Femur (tissue), 1 donor: ENCODE data around the gene PATL1.
"Not testable (repeated sequence)": the region's sequence is repeated elsewhere in the genome, so short reads cannot be mapped to it uniquely, and the experiment has no call there.

Experiments
- DNase-seq: peaks from one replicate; pipeline ENCODE4 v3.0.0-alpha.2; 2017

PATL1 gene

GRCh38 chr11:59668950-59669610 lies at the start of gene PATL1:
Gene PATL1, minus strand, starts transcription at chr11:59669037. Its CDS starts 142 bp downstream, at chr11:59668895.
- DNase-seq, result peak; percentile 100

GRCh38 chr11:59716051-59716450 lies 47.2 kb upstream of the PATL1 start:
- DNase-seq, result no peak

- DNase-seq, result no peak
These were observed 44.9 kb upstream of the PATL1 start, which contains the start of gene OR10V1 for GRCh38 chr11:59713745-59714144. Gene OR10V1, minus strand, starts transcription at chr11:59713845. Its CDS starts 0 bp downstream, at chr11:59713845.

- no peak for DNase-seq
These were observed 41.5 kb upstream of the PATL1 start for GRCh38 chr11:59710136-59710847.

- DNase-seq, result no peak
These were observed 39.7 kb upstream of the PATL1 start for GRCh38 chr11:59708537-59708936.

- no peak for DNase-seq
These were observed 38.5 kb upstream of the PATL1 start for GRCh38 chr11:59707371-59707770.

- DNase-seq, result no peak
These were observed 37.9 kb upstream of the PATL1 start for GRCh38 chr11:59706518-59707285.

- DNase-seq, result no peak
These were observed 36.5 kb upstream of the PATL1 start for GRCh38 chr11:59705294-59705693.

GRCh38 chr11:59703515-59703914 lies 34.7 kb upstream of the PATL1 start:
- DNase-seq, result not testable (repeated sequence)

- not testable (repeated sequence) for DNase-seq
These were observed 31.3 kb upstream of the PATL1 start for GRCh38 chr11:59700157-59700556.

- no peak for DNase-seq
These were observed 29.7 kb upstream of the PATL1 start for GRCh38 chr11:59698506-59698905.

GRCh38 chr11:59692915-59693314 lies 24.1 kb upstream of the PATL1 start:
- DNase-seq, result no peak

- DNase-seq, result no peak
These were observed 22.3 kb upstream of the PATL1 start for GRCh38 chr11:59691156-59691555.

GRCh38 chr11:59689015-59689414 lies 20.2 kb upstream of the PATL1 start:
- no peak for DNase-seq

- not testable (repeated sequence) for DNase-seq
These were observed 12.5 kb upstream of the PATL1 start for GRCh38 chr11:59681260-59681725.

GRCh38 chr11:59680287-59681154 lies 11.7 kb upstream of the PATL1 start:
- DNase-seq, result peak; percentile 75

GRCh38 chr11:59679347-59679746 lies 10.5 kb upstream of the PATL1 start:
- no peak for DNase-seq

- no peak for DNase-seq
These were observed 10.0 kb upstream of the PATL1 start for GRCh38 chr11:59678813-59679165.

GRCh38 chr11:59678118-59678812 lies 9.4 kb upstream of the PATL1 start:
- no peak for DNase-seq

- DNase-seq, result no peak
These were observed 7.4 kb upstream of the PATL1 start for GRCh38 chr11:59676205-59676604.

- no peak for DNase-seq
These were observed 5.5 kb upstream of the PATL1 start for GRCh38 chr11:59674291-59674690.

GRCh38 chr11:59673291-59673690 lies 4.5 kb upstream of the PATL1 start:
- no peak for DNase-seq
